Mesothelial cell of epicardium (in vitro differentiated cells): ENCODE measurements around the gene PHLDB1. TPM values are rescaled to one million over a fixed set of nuclear protein-coding genes. Genes with fewer than 3 reads are reported as not detected.

Experiments used
- DNase-seq, 2 experiments: peaks; one replicate each; pipeline ENCODE4 v3.0.0; 2021; ENCODE audit warnings: low spot score in 2 of 2; ENCODE audit not compliant: unreplicated experiment in 2 of 2
- H3K27ac Mint-ChIP-seq: 2 replicates; pipeline ENCODE4 v1.8.0; 2021; ENCODE audit warnings: mixed read lengths
- H3K27me3 Mint-ChIP-seq: 2 replicates; pipeline ENCODE4 v1.8.0; 2021; ENCODE audit warnings: low read depth, mixed read lengths
- H3K36me3 Mint-ChIP-seq: 2 replicates; pipeline ENCODE4 v1.8.0; 2021; ENCODE audit warnings: mixed read lengths
- H3K4me1 Mint-ChIP-seq: 2 replicates; pipeline ENCODE4 v1.8.0; 2021; ENCODE audit warnings: mixed read lengths
- H3K4me3 Mint-ChIP-seq: 2 replicates; pipeline ENCODE4 v1.8.0; 2021; ENCODE audit warnings: mild to moderate bottlenecking, moderate library complexity, mixed read lengths
- H3K9me3 Mint-ChIP-seq: 2 replicates; pipeline ENCODE4 v1.8.0; 2021; ENCODE audit warnings: mixed read lengths
- total RNA-seq: library from RNA; stranded (reverse); gene quantifications from 3 replicates; pipeline ENCODE4 v1.2.1, GENCODE V29; 2021
- TF ChIP-seq, protein P1 (sequence below): fragments of 200-600 bp; sonication (generic); IDR thresholded peaks from one replicate; pipeline ENCODE4 v1.5.0; 2021; ENCODE audit warnings: antibody characterized with exemption; ENCODE audit not compliant: unreplicated experiment

The PHLDB1 gene
- total RNA-seq, 1 donor from 2014 or later, result 148 TPM

DNA sequence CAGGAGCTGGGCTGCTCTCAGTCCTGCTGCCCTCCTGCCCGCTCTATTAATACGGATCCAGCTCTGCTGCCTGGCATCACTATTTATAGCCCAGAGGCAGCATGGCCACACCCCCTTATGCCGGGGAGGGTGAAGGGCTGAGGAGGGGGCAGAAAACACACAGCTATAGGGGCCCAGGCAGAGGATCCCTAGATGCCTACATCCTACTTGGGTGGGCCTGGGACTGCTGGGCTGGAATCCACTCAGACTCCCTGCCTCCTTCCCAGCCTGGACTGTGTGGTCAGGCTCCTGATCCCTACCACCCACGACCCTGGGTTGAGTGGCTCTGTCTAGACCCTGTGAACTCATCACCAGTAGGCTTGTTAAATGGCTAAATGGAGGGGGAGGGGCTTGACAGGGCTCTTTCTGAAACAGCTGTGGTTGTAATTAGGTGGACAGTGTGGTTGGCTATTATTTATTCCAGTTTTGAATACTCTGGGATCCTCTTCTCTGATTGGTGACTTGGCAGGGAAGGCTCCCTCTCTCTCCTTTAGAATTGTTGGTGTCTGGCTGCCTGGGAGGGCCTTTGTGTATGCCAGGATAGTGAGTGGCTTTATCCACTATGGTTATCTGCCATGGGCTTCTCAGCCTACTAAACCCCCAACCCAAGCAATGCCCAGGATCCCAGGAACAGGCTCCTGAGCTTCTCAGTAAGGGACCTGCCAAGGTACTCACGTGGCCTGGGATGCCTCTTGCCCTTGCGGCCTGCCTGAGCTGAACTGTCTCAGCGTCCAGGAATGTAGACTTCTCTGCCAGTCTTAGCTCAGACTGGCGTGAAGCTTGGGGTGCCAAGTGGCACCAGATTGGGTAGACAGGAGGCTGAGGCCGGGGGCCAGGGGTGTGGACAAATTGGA, 15.2 kb downstream of the PHLDB1 start:
- H3K9me3 Mint-ChIP-seq, result no peaks in the 10 kb centered on the region
- H3K27me3 Mint-ChIP-seq, result no peaks in the 10 kb centered on the region
- no peak for DNase-seq
- peak overlapping the region; percentile 95 for H3K27ac Mint-ChIP-seq
- peaks cover 56% of the 10 kb centered on the region for H3K4me1 Mint-ChIP-seq
- peaks cover 2% of the 10 kb centered on the region for H3K36me3 Mint-ChIP-seq
- TF ChIP-seq, protein P1, sequence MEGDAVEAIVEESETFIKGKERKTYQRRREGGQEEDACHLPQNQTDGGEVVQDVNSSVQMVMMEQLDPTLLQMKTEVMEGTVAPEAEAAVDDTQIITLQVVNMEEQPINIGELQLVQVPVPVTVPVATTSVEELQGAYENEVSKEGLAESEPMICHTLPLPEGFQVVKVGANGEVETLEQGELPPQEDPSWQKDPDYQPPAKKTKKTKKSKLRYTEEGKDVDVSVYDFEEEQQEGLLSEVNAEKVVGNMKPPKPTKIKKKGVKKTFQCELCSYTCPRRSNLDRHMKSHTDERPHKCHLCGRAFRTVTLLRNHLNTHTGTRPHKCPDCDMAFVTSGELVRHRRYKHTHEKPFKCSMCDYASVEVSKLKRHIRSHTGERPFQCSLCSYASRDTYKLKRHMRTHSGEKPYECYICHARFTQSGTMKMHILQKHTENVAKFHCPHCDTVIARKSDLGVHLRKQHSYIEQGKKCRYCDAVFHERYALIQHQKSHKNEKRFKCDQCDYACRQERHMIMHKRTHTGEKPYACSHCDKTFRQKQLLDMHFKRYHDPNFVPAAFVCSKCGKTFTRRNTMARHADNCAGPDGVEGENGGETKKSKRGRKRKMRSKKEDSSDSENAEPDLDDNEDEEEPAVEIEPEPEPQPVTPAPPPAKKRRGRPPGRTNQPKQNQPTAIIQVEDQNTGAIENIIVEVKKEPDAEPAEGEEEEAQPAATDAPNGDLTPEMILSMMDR, result no peak
- H3K4me3 Mint-ChIP-seq, result peak overlapping the region; percentile 79

DNA sequence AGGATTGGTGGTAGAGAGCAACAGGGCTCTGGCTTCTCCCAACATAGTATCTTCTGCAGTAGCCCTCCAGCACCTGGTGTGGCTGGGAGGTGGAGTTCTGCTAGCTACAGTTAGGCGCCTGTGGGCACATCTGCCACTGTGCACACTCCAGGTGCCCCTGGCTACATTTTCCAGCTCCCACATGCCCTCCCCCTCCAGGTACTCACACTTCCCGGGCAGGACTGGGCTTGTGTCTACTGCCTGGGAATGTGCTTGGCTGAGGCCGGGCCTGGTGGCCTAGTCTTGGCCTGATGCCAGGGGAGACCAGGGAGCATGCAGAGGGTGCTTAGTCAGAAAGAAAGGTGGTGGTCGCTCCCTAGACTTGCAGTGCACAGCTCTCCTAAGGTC, 15.8 kb downstream of the PHLDB1 start:
- H3K9me3 Mint-ChIP-seq, result no peaks in the 10 kb centered on the region
- peaks cover 7% of the 10 kb centered on the region for H3K36me3 Mint-ChIP-seq
- TF ChIP-seq, protein P1, result no peak
- peaks cover 50% of the 10 kb centered on the region for H3K4me1 Mint-ChIP-seq
- DNase-seq, result no peak
- H3K4me3 Mint-ChIP-seq, result peak overlapping the region; percentile 79
- peak overlapping the region; percentile 95 for H3K27ac Mint-ChIP-seq
- no peaks in the 10 kb centered on the region for H3K27me3 Mint-ChIP-seq

DNA sequence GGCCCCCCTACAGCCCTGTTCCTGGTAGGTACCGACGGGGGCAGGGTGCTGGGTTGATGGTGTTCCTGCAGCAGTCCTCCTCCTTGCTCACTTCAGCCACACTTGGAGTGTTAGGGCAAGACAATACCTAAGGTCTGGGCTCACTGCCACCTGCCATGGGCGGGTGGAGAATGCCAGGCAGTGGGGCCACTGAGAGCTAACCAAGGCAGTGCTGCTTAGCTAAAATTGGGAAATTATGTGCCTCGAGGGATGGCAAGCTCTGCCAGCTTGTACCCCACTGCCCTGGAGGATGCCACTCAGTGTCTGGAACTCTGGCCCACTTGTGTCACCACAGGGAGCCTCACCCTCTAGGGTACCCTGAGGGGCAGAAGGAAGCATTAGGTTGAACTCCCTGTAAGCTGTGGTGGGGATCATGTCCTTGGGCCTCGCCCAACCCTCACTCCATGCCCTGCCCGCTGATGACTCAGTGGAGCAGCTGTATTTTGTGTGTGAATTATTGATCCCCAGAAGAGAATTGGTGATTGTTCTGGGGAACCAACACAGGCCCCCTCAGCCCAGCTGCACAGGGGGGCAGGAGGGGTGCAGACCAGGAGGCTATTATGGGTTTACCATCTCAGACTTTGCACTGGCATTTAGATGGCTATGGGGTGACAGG, 17.7 kb downstream of the PHLDB1 start:
- Mint-ChIP-seq H3K4me3 (no peak overlapping the region), H3K27ac (no peak overlapping the region)

DNA sequence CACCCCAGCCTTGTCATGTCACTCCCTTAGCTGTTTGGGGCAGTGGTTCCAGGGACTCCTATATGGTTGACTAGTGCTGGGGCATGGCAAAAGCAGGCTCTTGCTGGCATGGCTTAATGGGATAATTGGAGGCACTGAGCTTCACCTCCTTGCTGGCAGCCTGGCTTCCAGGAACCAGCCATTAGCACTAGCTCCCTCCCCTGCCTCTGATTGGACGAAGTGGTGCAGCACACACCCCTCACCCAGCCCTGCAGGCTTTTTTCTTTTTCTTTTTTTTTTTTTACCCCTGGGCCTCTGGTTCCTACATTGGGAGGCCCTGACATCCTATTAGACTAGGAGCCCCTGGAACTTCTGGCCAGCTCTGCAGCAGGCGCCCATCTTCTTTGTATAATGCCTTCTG, 18.6 kb downstream of the PHLDB1 start:
- Mint-ChIP-seq H3K36me3 (peaks cover 11% of the 10 kb centered on the region), H3K27me3 (no peaks in the 10 kb centered on the region), H3K27ac (no peak overlapping the region), H3K9me3 (no peaks in the 10 kb centered on the region), H3K4me1 (peaks cover 28% of the 10 kb centered on the region), H3K4me3 (no peak overlapping the region)
- DNase-seq, result no peak
- TF ChIP-seq, protein P1, result no peak

More for the DNA sequence above, 17.7 kb downstream of the PHLDB1 start:
- Mint-ChIP-seq H3K4me1 (peaks cover 34% of the 10 kb centered on the region), H3K36me3 (peaks cover 11% of the 10 kb centered on the region), H3K27me3 (no peaks in the 10 kb centered on the region), H3K9me3 (no peaks in the 10 kb centered on the region)
- TF ChIP-seq, protein P1, result no peak
- DNase-seq, result no peak

DNA sequence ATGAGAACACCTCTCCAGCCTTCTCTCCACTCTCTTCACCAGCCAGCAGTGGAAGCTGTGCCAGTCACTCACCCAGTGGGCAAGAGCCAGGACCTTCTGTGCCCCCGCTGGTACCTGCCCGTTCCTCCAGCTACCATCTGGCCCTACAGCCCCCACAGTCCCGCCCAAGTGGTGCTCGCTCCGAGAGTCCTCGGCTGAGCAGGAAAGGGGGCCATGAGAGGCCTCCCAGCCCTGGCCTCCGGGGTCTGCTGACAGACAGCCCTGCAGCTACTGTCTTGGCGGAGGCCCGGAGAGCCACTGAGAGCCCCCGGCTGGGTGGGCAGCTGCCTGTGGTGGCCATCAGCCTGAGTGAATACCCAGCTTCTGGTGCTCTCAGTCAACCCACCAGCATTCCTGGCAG, 20.2 kb downstream of the PHLDB1 start:
- no peak overlapping the region for H3K27ac Mint-ChIP-seq
- peaks cover 16% of the 10 kb centered on the region for H3K4me1 Mint-ChIP-seq
- no peaks in the 10 kb centered on the region for H3K9me3 Mint-ChIP-seq
- no peak overlapping the region for H3K4me3 Mint-ChIP-seq
- TF ChIP-seq, protein P1, result no peak
- no peak for DNase-seq
- H3K27me3 Mint-ChIP-seq, result no peaks in the 10 kb centered on the region
- H3K36me3 Mint-ChIP-seq, result peaks cover 13% of the 10 kb centered on the region
